Psoas muscle (tissue), 8 donors: ENCODE results near the gene TMEM126B. TPM values are rescaled to one million over a fixed set of nuclear protein-coding genes. Genes with fewer than 3 reads are reported as not detected.
"Not testable (repeated sequence)": the region's sequence is repeated elsewhere in the genome, so short reads cannot be mapped to it uniquely, and the experiment has no call there.

Experiments
- ATAC-seq, 4 donors: fragments of 200-7000 bp; cut with Tn5 transposase; one replicate each; pipeline ENCODE4 v1.9.1; 2020; ENCODE audit warnings: moderate library complexity in 3 of 4, mild to moderate bottlenecking in 2 of 4
- DNase-seq, 2 donors: peaks; one replicate each; pipeline ENCODE4 v3.0.0-alpha.2; 2020
- H3K27ac ChIP-seq: fragments of 200-600 bp; one replicate; pipeline ENCODE4 v1.8.0; 2022
- H3K27me3 ChIP-seq, 3 donors: fragments of 200-600 bp in 1 of 3; one replicate each; pipeline versions ENCODE4 v1.6.1 to v1.8.0; 2013 to 2022; ENCODE audit warnings: low read length in 2 of 3, mild to moderate bottlenecking in 2 of 3, moderate library complexity in 1 of 3; ENCODE audit not compliant: insufficient read depth in 3 of 3
- H3K36me3 ChIP-seq, 2 donors: fragments of 200-600 bp in 1 of 2; one replicate each; pipeline versions ENCODE4 v1.6.1 to v1.8.0; 2013 to 2022; ENCODE audit warnings: low read depth in 1 of 2, mild to moderate bottlenecking in 1 of 2, moderate library complexity in 1 of 2; ENCODE audit not compliant: insufficient read depth in 1 of 2
- H3K4me1 ChIP-seq: fragments of 200-600 bp; one replicate; pipeline ENCODE4 v1.8.0; 2022
- H3K4me3 ChIP-seq: fragments of 200-600 bp; one replicate; pipeline ENCODE4 v1.8.0; 2022; ENCODE audit warnings: mild to moderate bottlenecking
- H3K9me3 ChIP-seq: fragments of 200-600 bp; one replicate; pipeline ENCODE4 v1.8.0; 2022
- CTCF ChIP-seq: fragments of 200-600 bp; IDR thresholded peaks from one replicate; pipeline ENCODE4 v1.8.0; 2022; ENCODE audit warnings: antibody characterized with exemption
- WGBS, 3 donors: extraction: QIAGEN DNeasy Blood & Tissue Kit; methylation state at CpG; one replicate each; pipeline versions ENCODE4 v1.1.6 to v1.1.7; 2013; 5-methylcytosine and 5-hydroxymethylcytosine counted together
- intact Hi-C, 2 donors: fragments of 100-400 bp; cut with DNase I; formaldehyde crosslinking; loops; one replicate each; pipeline versions ENCODE4 v1.11.0 to v1.14.2; 2022
- polyA plus RNA-seq, 3 donors: library from polyadenylated mRNA; stranded (reverse); fragments of 200-250 nt; gene quantifications; one replicate each; pipeline ENCODE4 v1.2.3, GENCODE V29; 2013
- total RNA-seq, 4 donors: library from RNA; stranded (reverse); fragmentation: NEBNext Ultra II Directional in 2 of 4; extraction: Animal tissue kit (Norgen Biotek cat#: 25700) in 2 of 4; gene quantifications; one replicate each; pipeline versions ENCODE4 v1.2.1 to v1.2.4, GENCODE V29; 2021 to 2023
- donor health status: healthy with polysubstance abuse.
- donor health status: DM: no; HTN: no; CAD: no; lungs with moderate emphysema.
- donor health status: Bipolar disorder and iron deficiency.
- donor health status: healthy.
- donor health status: DM: yes; HTN: yes; CAD: no.
- donor health status: DM: no; HTN: no; CAD: no.
- donor health status: DM: no; HTN: no; CAD: no.
- donor health status: DM: yes; HTN: yes; CAD: no.

TMEM126B gene
- total and polyA plus RNA-seq, 7 donors, result 20.0 to 40.6 (median 28.6) TPM

- no peak for DNase-seq
- Histone ChIP-seq H3K4me1 (peaks cover 9% of the 10 kb centered on the region), H3K27me3 (no peaks in the 10 kb centered on the region), H3K27ac (no peak overlapping the region), H3K4me3 (no peak overlapping the region), H3K36me3 (peaks cover 0 to 6% of the 10 kb centered on the region in 2 donors), H3K9me3 (no peaks in the 10 kb centered on the region)
- TF ChIP-seq CTCF, result no peak
- WGBS, 3 donors, result 90 to 95% (median 93%) methylated on average over 3 of the region's 3 CpGs
- no peak for ATAC-seq
- intact Hi-C loops, result no loop called here
Observed at GRCh38 chr11:85666687-85667086, 38.3 kb downstream of the TMEM126B start.

DNA sequence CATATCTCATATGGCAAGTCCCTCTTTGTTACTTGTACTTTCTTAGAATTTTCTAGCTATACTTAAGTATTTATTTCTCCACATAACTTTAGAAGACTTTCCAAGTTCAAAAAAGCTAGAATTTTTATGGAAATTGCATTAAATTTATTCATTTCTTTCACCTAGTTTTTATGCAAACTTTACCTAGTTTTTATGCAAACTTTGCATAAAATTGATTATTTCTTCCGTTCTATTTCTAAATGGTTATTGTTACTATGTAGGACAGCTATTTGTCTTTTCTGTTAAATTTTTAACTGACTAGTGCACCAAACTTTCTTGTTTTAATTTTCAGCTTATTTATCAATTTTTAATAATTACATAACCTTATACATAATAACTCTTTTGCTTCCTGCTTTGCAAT, 39.8 kb downstream of the TMEM126B start:
- Histone ChIP-seq H3K27me3 (no peaks in the 10 kb centered on the region), H3K4me3 (no peak overlapping the region), H3K36me3 (no peaks in the 10 kb centered on the region), H3K4me1 (no peaks in the 10 kb centered on the region), H3K27ac (no peak overlapping the region), H3K9me3 (no peaks in the 10 kb centered on the region)
- no peak for TF ChIP-seq CTCF
- DNase-seq, result no peak
- WGBS, 3 donors, result 89 to 94% (median 91%) methylated on average over 1 of the region's 1 CpG
- no peak for ATAC-seq
- intact Hi-C loops, result no loop called here

- H3K36me3 ChIP-seq, intact Hi-C loops, H3K4me1 ChIP-seq, H3K27me3 ChIP-seq, DNase-seq, ATAC-seq, H3K27ac ChIP-seq, H3K4me3 ChIP-seq, H3K9me3 ChIP-seq: not testable (repeated sequence)
Observed at GRCh38 chr11:85670949-85671663, 42.7 kb downstream of the TMEM126B start.

GRCh38 chr11:85672105-85672902, 43.9 kb downstream of the TMEM126B start:
- Histone ChIP-seq H3K36me3 (no peaks in the 10 kb centered on the region), H3K9me3 (no peaks in the 10 kb centered on the region), H3K4me1 (no peaks in the 10 kb centered on the region), H3K27ac (no peak overlapping the region), H3K27me3 (no peaks in the 10 kb centered on the region), H3K4me3 (no peak overlapping the region)
- intact Hi-C loops, result no loop called here
- no peak for DNase-seq
- WGBS, 3 donors, result 89 to 90% (median 89%) methylated on average over 8 of the region's 8 CpGs
- ATAC-seq, result no peak
- TF ChIP-seq CTCF, result no peak

DNA sequence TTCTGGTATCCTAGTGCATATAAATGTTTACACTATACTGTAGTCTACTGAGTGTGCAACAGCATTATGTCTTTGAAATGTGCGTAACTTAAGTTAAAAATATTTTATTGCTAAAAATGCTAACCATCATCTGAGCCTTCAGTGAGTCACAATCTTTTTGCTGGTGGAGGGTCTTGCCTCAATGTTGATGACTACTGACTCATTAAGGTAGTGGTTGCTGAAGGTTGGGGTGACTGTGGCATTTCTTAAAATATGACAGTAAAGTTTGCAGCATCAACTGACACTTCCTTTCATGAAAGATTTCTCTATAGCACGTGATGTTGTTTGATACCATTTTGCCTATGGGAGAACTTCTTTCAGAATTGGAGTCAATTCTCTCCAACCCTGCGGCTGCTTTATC, 45.0 kb downstream of the TMEM126B start:
- Histone ChIP-seq H3K4me1 (no peaks in the 10 kb centered on the region), H3K9me3 (no peaks in the 10 kb centered on the region), H3K4me3 (no peak overlapping the region), H3K36me3 (no peaks in the 10 kb centered on the region), H3K27ac (no peak overlapping the region), H3K27me3 (no peaks in the 10 kb centered on the region)
- no peak for TF ChIP-seq CTCF
- 93 to 97% (median 95%) methylated on average over 3 of the region's 3 CpGs for WGBS, 3 donors
- no peak for DNase-seq
- no peak for ATAC-seq
- intact Hi-C loops, result no loop called here
